Measurements from ENCODE around the gene MDK.

Gene MDK

GRCh38 chr11:46387456-46387855 is 6.0 kb downstream of the MDK start:
- ATAC-seq: no peak
- TF ChIP-seq TCF4 (CRISPR knock-in tag; IDR thresholded peaks at IDR 0.05; ENCODE audit: borderline replicate concordance) (no peak), OSR1 (CRISPR knock-in tag; IDR thresholded peaks at IDR 0.05) (no peak), GLIS3 (CRISPR knock-in tag; IDR thresholded peaks at IDR 0.05) (no peak), POU6F1 (CRISPR knock-in tag; IDR thresholded peaks at IDR 0.05; ENCODE audit: borderline replicate concordance, low read depth) (no peak), CSRNP3 (CRISPR knock-in tag; IDR thresholded peaks at IDR 0.05) (no peak), ZC3H10 (CRISPR knock-in tag; IDR thresholded peaks at IDR 0.05) (no peak), ZFP3 (CRISPR knock-in tag; IDR thresholded peaks at IDR 0.05) (no peak), PPARA (CRISPR knock-in tag; IDR thresholded peaks at IDR 0.05; ENCODE audit: borderline replicate concordance) (no peak), ZFP30 (CRISPR knock-in tag; IDR thresholded peaks at IDR 0.05) (no peak), TSHZ2 (CRISPR knock-in tag; IDR thresholded peaks at IDR 0.05) (no peak), ZNF70 (CRISPR knock-in tag; IDR thresholded peaks at IDR 0.05) (no peak), ARNTL (CRISPR knock-in tag; IDR thresholded peaks at IDR 0.05; ENCODE audit: borderline replicate concordance, low read depth) (no peak), CSDC2 (CRISPR knock-in tag; IDR thresholded peaks at IDR 0.05) (no peak), PATZ1 (CRISPR knock-in tag; IDR thresholded peaks at IDR 0.05; ENCODE audit: borderline replicate concordance) (no peak), ZNF565 (CRISPR knock-in tag; conservative IDR thresholded peaks at IDR 0.05; ENCODE audit: low read depth) (no peak), TOX (CRISPR knock-in tag; IDR thresholded peaks at IDR 0.05; ENCODE audit: borderline replicate concordance) (no peak), ZNF8 (CRISPR knock-in tag; IDR thresholded peaks at IDR 0.05) (no peak)

GRCh38 chr11:46387919-46388618 is 6.6 kb downstream of the MDK start:
- TF ChIP-seq ZC3H10 (CRISPR knock-in tag; IDR thresholded peaks at IDR 0.05) (no peak), OSR1 (CRISPR knock-in tag; IDR thresholded peaks at IDR 0.05) (no peak), TCF4 (CRISPR knock-in tag; IDR thresholded peaks at IDR 0.05; ENCODE audit: borderline replicate concordance) (no peak), RARB (CRISPR knock-in tag; IDR thresholded peaks at IDR 0.05) (no peak), CSRNP3 (CRISPR knock-in tag; IDR thresholded peaks at IDR 0.05) (no peak), ZNF565 (CRISPR knock-in tag; conservative IDR thresholded peaks at IDR 0.05; ENCODE audit: low read depth) (no peak), ZNF8 (CRISPR knock-in tag; IDR thresholded peaks at IDR 0.05) (no peak), GLIS3 (CRISPR knock-in tag; IDR thresholded peaks at IDR 0.05) (no peak), TOX (CRISPR knock-in tag; IDR thresholded peaks at IDR 0.05; ENCODE audit: borderline replicate concordance) (no peak), SNAI2 (CRISPR knock-in tag; IDR thresholded peaks at IDR 0.05) (no peak)
- ATAC-seq: no peak
